Ramos (cell line): ENCODE results near the gene ITGA11.

Source experiments
- in situ Hi-C: fragments of 300-500 bp; cut with MboI; formaldehyde crosslinking; loops from one replicate; pipeline ENCODE4 v1.14.3; 2022; ENCODE audit warnings: low sequenced_read_pairs; ENCODE audit not compliant: unreplicated experiment

ITGA11 gene

GRCh38 chr15:68261980-68262379 is 170.0 kb downstream of the ITGA11 start:
- in situ Hi-C loops = no loop called here

- in situ Hi-C loops = no loop called here
These were observed 170.7 kb downstream of the ITGA11 start for GRCh38 chr15:68261241-68261640.

GRCh38 chr15:68259883-68260282 is 172.1 kb downstream of the ITGA11 start:
- in situ Hi-C loops = no loop called here

- in situ Hi-C loops = no loop called here
These were observed 173.3 kb downstream of the ITGA11 start for GRCh38 chr15:68258692-68259091.

- in situ Hi-C loops = no loop called here
These were observed 175.1 kb downstream of the ITGA11 start for GRCh38 chr15:68256675-68257450.

- in situ Hi-C loops = no loop called here
These were observed 178.9 kb downstream of the ITGA11 start for GRCh38 chr15:68252925-68253534.

- in situ Hi-C loops = loop anchor here (10.0 kb wide), 1 partner anchor 136 kb away; no protein-coding TSS in a partner anchor
These were observed 182.8 kb downstream of the ITGA11 start for GRCh38 chr15:68249058-68249713.
